Measurements from ENCODE around the gene SND1.

The SND1 gene

DNA sequence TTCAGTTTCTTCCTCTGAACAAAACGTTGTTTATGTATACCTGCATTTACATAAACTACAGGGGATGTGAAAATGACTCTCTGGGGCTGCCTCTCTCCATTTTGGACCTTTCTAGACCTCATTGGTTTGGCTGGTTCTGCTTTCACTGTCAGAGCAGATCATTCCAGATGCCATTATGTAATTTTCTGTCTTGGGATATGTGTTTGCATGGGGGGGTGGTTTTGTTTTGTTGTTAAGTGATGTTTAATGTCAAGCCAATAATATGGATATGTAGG, 206.9 kb downstream of the SND1 start:
- DNase-seq (ENCODE audit: low spot score) (no peak), FAIRE-seq (no peak)

GRCh38 chr7:127859330-127859729, 207.3 kb downstream of the SND1 start:
- no peak for FAIRE-seq

GRCh38 chr7:127862525-127862924, 210.5 kb downstream of the SND1 start:
- DNase-seq (ENCODE audit: low spot score) (no peak), FAIRE-seq (no peak)

More at GRCh38 chr7:127859330-127859729, 207.3 kb downstream of the SND1 start:
- DNase-seq (ENCODE audit: low spot score): no peak

GRCh38 chr7:127863082-127863481, 211.1 kb downstream of the SND1 start:
- no peak for FAIRE-seq

GRCh38 chr7:127865466-127865865, 213.5 kb downstream of the SND1 start:
- no peak for DNase-seq (ENCODE audit: low spot score)
- FAIRE-seq: no peak

More at GRCh38 chr7:127863082-127863481, 211.1 kb downstream of the SND1 start:
- no peak for DNase-seq (ENCODE audit: low spot score)

- FAIRE-seq (no peak), DNase-seq (ENCODE audit: low spot score) (no peak)
Measured at GRCh38 chr7:127870231-127870907, 218.4 kb downstream of the SND1 start.

DNA sequence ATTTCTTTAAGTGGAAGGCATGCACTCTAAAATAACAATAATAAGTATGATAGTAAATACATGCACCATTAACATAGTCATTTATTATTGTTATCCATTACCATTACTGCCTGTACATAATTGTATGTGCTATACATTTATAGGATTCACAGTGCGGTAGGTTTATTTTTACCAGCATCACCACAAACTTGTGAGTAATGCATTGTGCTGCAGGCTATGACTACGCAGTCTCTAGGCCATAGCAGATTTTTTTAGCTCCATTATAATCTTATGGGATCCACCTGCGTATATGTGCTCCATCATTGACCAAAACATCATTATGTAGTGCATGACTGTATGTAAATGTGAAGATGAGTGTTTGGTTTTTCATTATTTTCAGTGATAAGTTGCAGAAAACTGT, 219.2 kb downstream of the SND1 start:
- no peak for DNase-seq (ENCODE audit: low spot score)
- no peak for FAIRE-seq

- DNase-seq (ENCODE audit: low spot score): no peak
- FAIRE-seq: no peak
Measured at GRCh38 chr7:127872122-127872521, 220.1 kb downstream of the SND1 start.

- DNase-seq (ENCODE audit: low spot score) (no peak), FAIRE-seq (no peak)
Measured at GRCh38 chr7:127873151-127873550, 221.2 kb downstream of the SND1 start.

- no peak for FAIRE-seq
Measured at GRCh38 chr7:127873715-127874636, 222.0 kb downstream of the SND1 start.

DNA sequence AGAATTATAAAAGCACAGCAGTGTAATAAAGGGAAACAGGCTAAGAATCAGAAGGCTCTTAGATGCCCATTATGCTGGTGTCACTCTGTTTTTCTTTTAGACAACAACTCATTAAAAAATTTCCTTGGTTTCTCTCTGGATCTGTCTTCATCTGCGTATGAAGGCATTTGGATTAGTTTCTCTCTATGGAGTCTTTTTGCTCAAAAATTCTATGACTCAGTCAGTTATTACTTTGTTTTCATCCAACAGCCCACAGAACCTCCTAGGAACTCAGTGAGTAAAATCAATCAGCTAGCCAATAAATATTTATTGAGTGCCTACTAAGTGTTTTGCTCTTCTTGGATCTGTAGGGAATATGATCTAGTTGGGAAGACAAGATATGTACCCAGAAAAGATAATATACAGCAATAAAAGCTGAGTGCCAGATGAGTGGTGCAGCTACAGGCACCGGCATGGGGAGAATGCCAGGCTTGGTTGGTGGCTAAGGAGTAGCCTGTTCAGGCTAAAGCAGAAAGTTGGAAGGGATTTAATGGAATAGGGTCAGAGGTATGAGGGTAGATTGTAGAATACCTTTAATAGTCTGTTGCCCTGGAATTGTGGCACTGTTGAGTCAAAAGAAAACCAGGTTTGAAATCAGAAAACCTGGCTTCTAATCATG, 223.1 kb downstream of the SND1 start:
- FAIRE-seq (no peak), DNase-seq (ENCODE audit: low spot score) (no peak)

More at GRCh38 chr7:127873715-127874636, 222.0 kb downstream of the SND1 start:
- no peak for DNase-seq (ENCODE audit: low spot score)

DNA sequence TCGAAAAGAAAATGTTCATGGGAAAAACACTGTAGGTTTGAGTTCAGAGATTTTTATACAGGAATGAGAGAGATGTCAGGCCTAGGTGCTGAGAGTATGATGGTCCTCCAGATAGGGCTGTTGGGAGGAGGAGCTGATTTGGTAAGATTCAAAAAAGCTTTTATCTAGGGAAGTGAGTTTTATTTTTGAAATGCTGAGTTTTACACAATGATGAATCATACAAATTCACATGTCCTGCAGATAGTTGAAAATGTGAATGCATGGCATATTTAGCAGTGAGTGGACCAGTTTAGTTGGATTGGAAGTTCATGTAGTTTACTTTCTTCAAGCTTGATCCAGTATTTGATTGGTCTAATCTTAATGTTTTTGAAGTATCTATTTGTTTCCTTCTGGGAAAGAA, 224.4 kb downstream of the SND1 start:
- no peak for FAIRE-seq
- no peak for DNase-seq (ENCODE audit: low spot score)

GRCh38 chr7:127877951-127878350, 226.0 kb downstream of the SND1 start:
- DNase-seq (ENCODE audit: low spot score) (no peak), FAIRE-seq (no peak)

DNA sequence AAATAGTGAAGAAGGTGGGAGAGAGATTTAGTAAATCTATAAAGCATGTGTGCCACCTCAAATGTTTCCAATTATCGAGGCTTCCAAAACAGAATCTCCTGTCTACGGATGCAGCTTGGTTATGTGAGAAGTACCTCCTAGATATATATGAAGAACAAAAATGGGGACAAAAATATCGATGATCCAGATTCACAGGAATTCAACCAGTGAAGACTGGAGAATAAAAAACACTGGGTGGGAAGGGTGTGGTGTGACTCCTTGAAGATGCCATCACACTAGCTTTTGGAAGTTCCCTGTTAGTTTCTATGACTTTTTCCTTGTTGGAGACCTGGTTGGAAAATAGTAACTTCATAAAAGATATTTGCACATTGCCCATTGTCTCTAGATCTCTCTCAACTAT, 226.8 kb downstream of the SND1 start:
- no peak for FAIRE-seq

GRCh38 chr7:127879436-127879835, 227.4 kb downstream of the SND1 start:
- DNase-seq (ENCODE audit: low spot score): no peak
- FAIRE-seq: no peak

More for the DNA sequence above, 226.8 kb downstream of the SND1 start:
- DNase-seq (ENCODE audit: low spot score): no peak

DNA sequence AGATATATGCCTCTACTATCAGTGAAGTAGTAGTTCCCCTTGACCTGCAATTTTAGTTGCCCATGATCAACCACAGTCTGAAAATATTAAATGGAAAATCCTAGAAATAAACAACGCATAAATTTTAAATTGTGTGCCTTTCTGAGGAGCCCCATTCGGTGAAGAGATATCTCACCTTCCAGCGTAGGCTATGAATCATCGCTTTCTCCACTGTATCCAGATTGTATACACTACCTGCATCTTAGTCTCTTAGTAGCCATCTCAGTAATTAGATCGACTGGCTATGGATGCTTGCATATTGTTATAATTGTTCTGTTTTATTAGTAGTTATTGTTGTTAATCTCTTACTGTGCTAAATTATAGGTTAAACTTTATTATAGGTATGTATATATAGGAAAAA, 227.9 kb downstream of the SND1 start:
- FAIRE-seq: no peak
- no peak for DNase-seq (ENCODE audit: low spot score)

DNA sequence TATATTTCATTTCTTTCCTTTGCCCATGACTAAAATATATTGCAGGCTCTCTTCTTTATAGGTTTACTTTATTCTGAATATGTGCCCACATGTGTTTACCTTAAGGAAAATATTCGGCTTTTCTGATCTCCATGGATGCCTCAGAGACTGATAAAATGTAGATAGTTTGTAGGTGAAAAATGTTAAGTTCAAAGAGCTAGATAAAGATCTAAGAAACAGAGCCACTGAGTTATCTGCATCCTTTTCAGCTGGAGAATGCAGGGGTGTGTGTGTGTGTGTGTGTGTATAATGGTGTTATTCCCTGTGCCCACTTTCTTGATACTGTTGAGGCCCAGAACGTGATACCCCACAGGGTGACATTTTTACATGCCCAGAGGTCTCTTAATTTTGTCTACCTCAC, 228.5 kb downstream of the SND1 start:
- DNase-seq (ENCODE audit: low spot score): no peak

GRCh38 chr7:127881564-127881963, 229.6 kb downstream of the SND1 start:
- DNase-seq (ENCODE audit: low spot score) (no peak), FAIRE-seq (no peak)

More for the DNA sequence above, 228.5 kb downstream of the SND1 start:
- no peak for FAIRE-seq

GRCh38 chr7:127882313-127882920, 230.4 kb downstream of the SND1 start:
- FAIRE-seq (no peak), DNase-seq (ENCODE audit: low spot score) (no peak)

- DNase-seq (ENCODE audit: low spot score) (no peak), FAIRE-seq (no peak)
Measured at GRCh38 chr7:127884066-127884559, 232.1 kb downstream of the SND1 start.

- no peak for DNase-seq (ENCODE audit: low spot score)
- FAIRE-seq: no peak
Measured at GRCh38 chr7:127885222-127885772, 233.3 kb downstream of the SND1 start.

Measured in urothelium cell line (cell line).